Nucleus accumbens (tissue), 56 donors: ENCODE data around the gene OSBPL7.

Source experiments
- DNase-seq, 56 donors: peaks; one replicate each; lab custom pipeline; 2025; lab: John Stamatoyannopoulos, UW

Gene OSBPL7

GRCh38 chr17:47808036-47808829 is 13.4 kb downstream of the OSBPL7 start:
- DNase-seq = no peak

GRCh38 chr17:47807421-47807820 is 14.2 kb downstream of the OSBPL7 start:
- no peak for DNase-seq

- no peak for DNase-seq
Observed at GRCh38 chr17:47806913-47807255, 14.7 kb downstream of the OSBPL7 start.

GRCh38 chr17:47806026-47806912 is 15.3 kb downstream of the OSBPL7 start:
- DNase-seq = no peak

- no peak for DNase-seq
Observed at GRCh38 chr17:47804461-47804860, 17.1 kb downstream of the OSBPL7 start.

- no peak for DNase-seq
Observed at GRCh38 chr17:47803751-47804150, 17.8 kb downstream of the OSBPL7 start.

GRCh38 chr17:47803201-47803600 is 18.4 kb downstream of the OSBPL7 start:
- DNase-seq = no peak

GRCh38 chr17:47802341-47803022 is 19.1 kb downstream of the OSBPL7 start:
- peak in 28 of 56 donors; percentile 4 to 63 (median 14) for DNase-seq

GRCh38 chr17:47801906-47802305 is 19.7 kb downstream of the OSBPL7 start:
- no peak for DNase-seq

- DNase-seq = no peak
Observed at GRCh38 chr17:47801176-47801765, 20.3 kb downstream of the OSBPL7 start.

- no peak for DNase-seq
Observed at GRCh38 chr17:47800686-47801085, 20.9 kb downstream of the OSBPL7 start.

GRCh38 chr17:47797797-47798196 is 23.8 kb downstream of the OSBPL7 start:
- no peak for DNase-seq

GRCh38 chr17:47792979-47793378 is 28.6 kb downstream of the OSBPL7 start:
- no peak for DNase-seq

- no peak for DNase-seq
Observed at GRCh38 chr17:47792457-47792856, 29.1 kb downstream of the OSBPL7 start.

GRCh38 chr17:47791025-47791424 is 30.6 kb downstream of the OSBPL7 start:
- DNase-seq = no peak

- DNase-seq = peak in 27 of 56 donors; percentile 2 to 54 (median 15)
Observed at GRCh38 chr17:47789611-47790561, 31.7 kb downstream of the OSBPL7 start.

GRCh38 chr17:47785538-47786123 is 36.0 kb downstream of the OSBPL7 start:
- no peak for DNase-seq

- DNase-seq = no peak
Observed at GRCh38 chr17:47781397-47781796, 40.2 kb downstream of the OSBPL7 start.

- DNase-seq = no peak
Observed at GRCh38 chr17:47778184-47778635, 43.4 kb downstream of the OSBPL7 start.
